Esophagus muscularis mucosa (tissue), 4 donors: ENCODE measurements around the gene RPL28.

Experiments
- CTCF ChIP-seq, 3 experiments: fragments of 200-600 bp in 2 of 3; fragments of 450-650 bp in 1 of 3; sonication (generic) in 2 of 3; IDR thresholded peaks; one replicate each; pipeline ENCODE4 v1.5.1; 2017 to 2019; ENCODE audit warnings: antibody characterized with exemption in 3 of 3, mild to moderate bottlenecking in 2 of 3, moderate library complexity in 1 of 3
- EP300 ChIP-seq: sonication (generic); formaldehyde crosslinking; IDR thresholded peaks from one replicate; pipeline ENCODE4 v1.6.1; 2017; ENCODE audit warnings: antibody characterized with exemption
- POLR2A ChIP-seq: fragments of 450-650 bp; IDR thresholded peaks from one replicate; pipeline ENCODE4 v1.6.1; 2017; ENCODE audit warnings: antibody characterized with exemption, moderate library complexity, mild to moderate bottlenecking, low read depth

DNA sequence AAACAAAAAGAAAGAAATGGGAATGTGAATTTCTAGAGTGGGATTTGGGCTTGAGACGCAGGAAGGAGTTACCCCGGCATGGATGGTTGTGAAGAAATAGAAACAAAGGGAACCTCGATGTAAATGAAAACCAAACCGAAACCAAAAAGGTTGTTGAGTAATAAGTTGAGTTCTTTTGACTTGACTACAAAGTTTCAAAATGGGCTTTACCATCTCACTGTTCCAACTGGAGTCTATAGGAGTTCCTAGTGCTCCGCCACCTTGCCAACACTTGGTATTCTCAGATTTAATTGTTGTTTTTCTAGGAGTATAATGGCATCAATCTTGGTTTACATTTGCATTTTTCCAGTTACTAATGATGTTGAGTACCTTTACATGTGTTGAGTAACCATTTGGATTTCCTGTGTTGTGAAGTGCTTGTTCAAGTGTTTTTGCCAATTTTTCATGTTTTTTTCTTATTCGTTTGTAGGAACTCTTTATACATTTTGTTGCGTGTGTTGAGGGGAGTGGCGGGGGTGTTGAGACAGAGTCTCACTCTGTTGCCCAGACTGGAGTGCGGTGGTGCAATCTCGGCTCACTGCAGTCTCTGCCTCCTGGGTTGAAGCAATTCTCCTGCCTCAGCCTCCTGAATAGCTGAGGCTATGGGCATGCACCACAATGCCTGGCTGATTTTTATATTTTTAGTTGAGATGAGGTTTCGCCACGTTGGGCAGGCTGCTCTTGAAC, 12.6 kb downstream of the RPL28 start:
- TF ChIP-seq EP300: no peak
- TF ChIP-seq CTCF (IDR thresholded peaks at IDR 0.05): no peak
- no peak for TF ChIP-seq POLR2A
